Choroid plexus epithelial cell (primary cell): ENCODE results near the gene PAX9.
A peak's percentile ranks its signal among the peaks of the same experiment; 100 is the strongest.

Experiments
- DNase-seq: peaks from one replicate; pipeline ENCODE4 v3.0.0-alpha.2; 2010; ENCODE audit warnings: low read depth
- H3K4me3 ChIP-seq: 2 replicates; pipeline ENCODE4 v1.5.1; 2011; ENCODE audit warnings: low read depth, mild to moderate bottlenecking, control low read depth, low read length, moderate library complexity
- CTCF ChIP-seq: conservative IDR thresholded peaks from 2 replicates; pipeline ENCODE4 v1.5.1; 2011; ENCODE audit warnings: low read depth, mild to moderate bottlenecking, control low read depth, inconsistent platforms, low read length, moderate library complexity

Gene PAX9

DNA sequence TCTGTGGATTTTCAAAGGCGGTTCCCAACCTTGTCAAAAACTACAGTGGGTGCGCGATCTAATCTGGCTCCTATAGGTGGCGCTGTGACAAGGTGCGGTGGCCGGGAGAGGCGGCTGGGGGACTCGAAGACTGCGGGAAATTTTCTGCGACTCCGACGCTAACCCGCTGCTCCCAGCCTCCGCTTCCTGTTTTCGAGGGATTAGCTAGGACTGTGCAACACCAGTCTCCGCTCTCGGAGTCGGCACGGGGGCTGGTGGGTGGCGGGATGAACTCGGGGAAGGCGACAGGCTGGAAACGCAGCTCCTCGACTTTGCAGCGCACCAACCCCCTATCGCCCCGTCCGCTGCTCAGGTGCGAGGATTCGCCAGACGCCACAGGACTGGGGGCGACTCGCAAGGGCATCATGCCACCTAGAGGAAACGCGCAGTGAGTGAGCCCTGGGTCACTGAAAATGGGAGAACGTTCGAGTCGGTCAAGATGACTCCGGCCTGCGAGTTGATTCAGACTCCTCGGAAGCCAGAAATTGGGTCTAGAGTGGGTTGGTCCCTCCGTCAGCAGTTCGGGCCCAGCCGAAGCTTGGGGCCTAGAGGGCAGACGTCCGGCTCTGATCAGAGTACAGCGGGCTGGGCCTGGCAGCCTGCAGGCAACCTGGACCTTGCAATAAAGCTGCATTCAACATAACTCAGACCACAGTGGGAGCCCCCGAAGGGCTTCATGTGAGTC lies 5.5 kb upstream of the PAX9 start:
- peak; percentile 8 for DNase-seq
- peak; percentile 51 for TF ChIP-seq CTCF
- no peak overlapping the region for H3K4me3 ChIP-seq

DNA sequence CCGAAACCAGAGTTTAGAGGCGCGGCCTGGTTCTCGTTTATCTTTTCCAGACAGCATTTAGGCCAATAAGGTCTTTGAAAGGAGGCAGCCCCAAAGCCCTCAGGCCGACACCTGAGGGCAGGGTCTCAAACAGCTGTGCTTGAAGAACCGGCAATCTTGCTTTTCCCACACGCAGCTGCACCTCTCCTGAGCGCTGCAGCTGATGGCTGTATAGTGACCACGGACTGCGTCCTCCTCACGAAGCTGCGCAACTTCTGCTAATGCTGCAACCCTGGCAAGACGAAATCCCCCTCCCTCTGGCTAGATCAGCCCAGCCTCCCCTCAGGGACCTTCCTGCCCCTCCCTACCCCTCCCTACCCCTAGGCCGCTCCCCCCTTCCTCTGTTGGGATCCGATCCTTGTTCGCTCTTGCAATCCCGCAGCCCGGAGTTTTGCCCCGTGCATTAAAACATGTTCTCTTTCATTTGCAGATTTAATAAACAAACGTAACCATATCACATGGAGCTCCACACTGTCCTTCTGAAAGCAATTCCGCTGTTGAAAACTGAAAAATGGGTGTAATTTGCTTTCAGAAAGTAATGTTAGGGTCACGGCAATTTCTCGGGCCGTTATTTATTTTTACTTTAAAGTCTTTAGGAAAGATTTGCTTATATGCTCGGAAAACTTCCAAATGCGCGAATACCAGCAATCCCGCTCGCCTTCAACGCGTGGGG lies 4.8 kb upstream of the PAX9 start:
- no peak for TF ChIP-seq CTCF
- DNase-seq = no peak
- no peak overlapping the region for H3K4me3 ChIP-seq

DNA sequence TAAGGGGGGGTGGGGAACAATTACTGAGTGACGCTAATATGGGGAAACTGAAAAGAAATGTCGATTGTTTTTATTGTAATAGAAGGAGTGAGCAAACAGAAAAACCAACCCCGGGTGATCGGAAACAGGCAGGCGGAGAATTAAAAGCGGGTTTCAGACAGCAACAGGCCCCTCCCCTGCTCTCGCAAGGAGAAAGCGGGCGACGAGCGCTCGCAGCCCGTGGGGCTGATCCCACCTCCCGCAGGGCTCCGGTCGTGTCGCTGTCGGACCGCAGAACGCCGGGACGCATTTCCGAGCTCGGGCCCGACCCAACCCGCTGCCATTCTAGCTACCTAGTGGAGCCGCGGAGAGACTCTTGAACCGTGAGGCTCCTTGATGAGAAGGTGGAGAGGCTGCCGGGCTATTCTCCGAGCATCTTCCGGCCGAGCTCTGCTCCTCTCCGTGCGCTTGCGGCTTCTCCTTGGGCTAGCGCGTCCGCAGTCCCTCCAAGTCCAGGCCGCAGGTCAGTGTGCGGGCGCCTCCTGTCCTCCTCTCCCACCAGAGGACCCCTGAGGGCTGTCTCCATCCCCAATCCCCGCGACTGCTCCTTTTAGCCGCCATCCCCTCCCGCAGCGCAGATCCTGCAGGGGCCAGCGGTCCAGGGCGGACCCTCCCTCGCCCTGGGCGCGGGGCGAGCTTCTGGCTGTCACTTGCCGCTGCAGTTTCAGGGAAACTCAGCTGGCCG lies 4.1 kb upstream of the PAX9 start:
- H3K4me3 ChIP-seq = peak overlapping the region; percentile 17
- DNase-seq = peak; percentile 8
- no peak for TF ChIP-seq CTCF

DNA sequence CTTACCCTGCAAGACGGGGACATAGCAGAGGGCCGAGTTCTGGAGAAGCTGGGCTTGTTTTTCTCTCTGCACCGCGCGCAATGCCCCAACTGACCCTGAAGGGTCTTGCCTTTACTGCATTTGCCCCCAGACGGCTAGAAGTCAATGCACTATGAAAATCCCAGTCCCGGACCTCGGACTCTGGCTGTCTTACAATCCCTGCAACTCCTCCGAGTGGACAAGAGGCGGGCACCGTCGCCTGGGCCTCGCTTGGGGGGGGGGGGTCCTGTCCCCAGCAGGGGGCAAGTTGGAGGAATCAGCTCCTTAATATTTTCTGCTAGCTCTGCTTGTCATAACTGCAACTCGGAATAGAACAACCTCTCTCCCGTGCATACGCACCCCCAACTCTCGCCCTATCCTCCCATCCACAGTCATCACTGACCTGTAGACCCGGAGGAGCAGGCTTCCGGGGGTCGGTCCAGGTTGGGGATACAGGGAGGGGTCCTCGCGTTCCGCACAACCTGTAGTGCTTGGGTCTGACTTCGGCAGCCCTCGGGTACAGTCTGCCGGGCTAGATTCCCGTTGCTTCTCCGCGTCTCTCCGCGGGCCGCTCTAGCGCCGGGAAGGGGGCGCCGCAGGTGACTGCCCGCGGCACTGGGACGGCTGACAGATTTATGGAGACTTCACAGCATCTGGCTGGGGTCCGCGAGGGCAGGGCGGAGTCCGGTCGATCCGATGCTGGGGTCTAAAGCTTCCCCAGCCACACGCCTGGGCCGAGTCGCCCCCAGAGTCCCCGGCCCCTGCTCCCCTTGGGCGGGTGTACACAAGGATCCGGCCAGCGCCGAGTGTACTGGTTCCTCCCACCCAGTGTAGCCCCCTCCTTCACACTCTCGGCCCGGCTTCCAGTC lies 3.3 kb upstream of the PAX9 start:
- no peak overlapping the region for H3K4me3 ChIP-seq
- DNase-seq = no peak
- TF ChIP-seq CTCF = no peak

DNA sequence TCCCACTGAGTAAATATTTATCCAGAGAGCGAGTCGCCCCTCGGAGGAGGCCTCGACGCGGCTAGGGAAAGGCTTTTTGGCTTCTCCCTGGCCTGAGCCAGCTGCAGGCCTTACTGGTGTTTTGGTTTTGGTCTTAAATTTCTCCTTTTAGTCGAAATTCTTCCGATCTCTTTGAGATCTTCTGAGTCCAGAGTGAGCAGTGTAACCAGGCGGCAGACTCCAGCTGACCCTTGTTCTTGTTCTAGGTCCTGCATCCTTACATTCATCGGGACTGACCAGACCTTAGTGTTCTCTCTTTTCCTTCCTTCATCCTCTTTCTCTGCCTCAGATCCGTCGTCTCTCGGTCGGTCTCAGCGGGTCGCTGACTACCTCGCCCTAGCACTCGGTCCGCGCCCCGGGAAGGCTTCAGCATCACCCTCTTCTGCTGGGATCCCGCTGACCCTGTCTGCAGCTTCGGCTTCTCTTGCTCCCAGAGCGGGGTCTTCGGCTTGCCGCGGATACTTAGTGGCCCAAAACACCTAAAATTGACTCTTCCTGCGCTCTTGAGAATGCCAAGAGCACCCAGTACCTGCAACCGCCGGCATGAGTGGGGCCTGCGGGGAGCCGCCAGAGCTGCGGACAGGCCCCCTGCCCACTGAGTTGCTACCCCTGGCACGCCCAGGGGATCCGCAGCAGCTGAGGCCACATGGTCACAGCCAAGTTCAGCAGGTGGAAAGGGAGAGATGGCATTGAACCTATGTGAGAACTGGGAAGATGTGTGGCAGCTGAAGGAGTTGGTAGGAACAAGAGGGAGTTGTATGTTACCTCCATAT lies 2.4 kb upstream of the PAX9 start:
- TF ChIP-seq CTCF = no peak
- H3K4me3 ChIP-seq = no peak overlapping the region
- DNase-seq = no peak
